T-helper 17 cell (primary cell): Measurements from ENCODE around the gene GNA14. TPM values are rescaled to one million over a fixed set of nuclear protein-coding genes. Genes with fewer than 3 reads are reported as not detected.

Experiments
- ATAC-seq: fragments of 150-1000 bp; cut with Tn5 transposase; 2 replicates; pipeline ENCODE4 v1.10.0; 2021; ENCODE audit warnings: mild to moderate bottlenecking, moderate library complexity
- DNase-seq, 3 donors: peaks; one replicate each; pipeline versions ENCODE4 v3.0.0 to v3.0.0-alpha.2; 2020 to 2021
- H3K9me3 ChIP-seq: one replicate; pipeline ENCODE4 v1.7.0; 2013; ENCODE audit warnings: low read length, mild to moderate bottlenecking; ENCODE audit not compliant: control insufficient read depth, poor library complexity, severe bottlenecking
- H3K27ac Mint-ChIP-seq: one replicate; pipeline ENCODE4 v1.8.0; 2022; ENCODE audit warnings: mild to moderate bottlenecking, moderate library complexity, mixed read lengths
- H3K27me3 Mint-ChIP-seq: one replicate; pipeline ENCODE4 v1.8.0; 2022; ENCODE audit warnings: mixed read lengths
- H3K36me3 Mint-ChIP-seq: one replicate; pipeline ENCODE4 v1.8.0; 2022; ENCODE audit warnings: low read depth, mixed read lengths
- H3K4me1 Mint-ChIP-seq: one replicate; pipeline ENCODE4 v1.8.0; 2022; ENCODE audit warnings: mild to moderate bottlenecking, mixed read lengths
- H3K4me3 Mint-ChIP-seq: one replicate; pipeline ENCODE4 v1.8.0; 2022; ENCODE audit warnings: mild to moderate bottlenecking, moderate library complexity, mixed read lengths
- total RNA-seq, 4 donors: library from RNA in 2 of 4; stranded (reverse) in 2 of 4; gene quantifications; one replicate each; pipeline ENCODE4 v1.2.3 and lab custom pipeline; 2022 to 2026

GNA14 gene
- total RNA-seq, 2 donors from 2014 or later: not detected

- H3K27me3 Mint-ChIP-seq: no peaks in the 10 kb centered on the region
Observed at GRCh38 chr9:77392328-77392727, 255.8 kb downstream of the GNA14 start.

GRCh38 chr9:77391834-77392233 lies 256.3 kb downstream of the GNA14 start:
- Mint-ChIP-seq H3K4me1 (no peaks in the 10 kb centered on the region), H3K36me3 (peaks cover 2% of the 10 kb centered on the region), H3K27me3 (no peaks in the 10 kb centered on the region), H3K27ac (no peak overlapping the region), H3K4me3 (no peak overlapping the region)
- ATAC-seq: no peak
- H3K9me3 ChIP-seq: no peaks in the 10 kb centered on the region
- no peak for DNase-seq

More at GRCh38 chr9:77392328-77392727, 255.8 kb downstream of the GNA14 start:
- Mint-ChIP-seq H3K4me3 (no peak overlapping the region), H3K4me1 (no peaks in the 10 kb centered on the region), H3K36me3 (peaks cover 2% of the 10 kb centered on the region), H3K27ac (no peak overlapping the region)
- DNase-seq: no peak
- H3K9me3 ChIP-seq: no peaks in the 10 kb centered on the region
- no peak for ATAC-seq

- Mint-ChIP-seq H3K27me3 (no peaks in the 10 kb centered on the region), H3K4me1 (no peaks in the 10 kb centered on the region), H3K27ac (no peak overlapping the region), H3K36me3 (peaks cover 2% of the 10 kb centered on the region), H3K4me3 (no peak overlapping the region)
- no peak for DNase-seq
- no peaks in the 10 kb centered on the region for H3K9me3 ChIP-seq
- no peak for ATAC-seq
Observed at GRCh38 chr9:77386187-77386586, 261.9 kb downstream of the GNA14 start.

GRCh38 chr9:77384406-77384805 lies 263.7 kb downstream of the GNA14 start:
- DNase-seq: no peak
- H3K27ac Mint-ChIP-seq: no peak overlapping the region
- H3K4me1 Mint-ChIP-seq: no peaks in the 10 kb centered on the region
- H3K27me3 Mint-ChIP-seq: no peaks in the 10 kb centered on the region
- no peak overlapping the region for H3K4me3 Mint-ChIP-seq
- ATAC-seq: no peak
- H3K36me3 Mint-ChIP-seq: no peaks in the 10 kb centered on the region
- no peaks in the 10 kb centered on the region for H3K9me3 ChIP-seq

GRCh38 chr9:77375956-77376532 lies 272.1 kb downstream of the GNA14 start:
- H3K27ac Mint-ChIP-seq: no peak overlapping the region
- no peak overlapping the region for H3K4me3 Mint-ChIP-seq
- no peaks in the 10 kb centered on the region for H3K9me3 ChIP-seq
- ATAC-seq: no peak
- no peaks in the 10 kb centered on the region for H3K4me1 Mint-ChIP-seq
- no peaks in the 10 kb centered on the region for H3K27me3 Mint-ChIP-seq
- H3K36me3 Mint-ChIP-seq: peaks cover 2% of the 10 kb centered on the region
- no peak for DNase-seq

- no peak for ATAC-seq
- Mint-ChIP-seq H3K4me3 (no peak overlapping the region), H3K36me3 (peaks cover 11% of the 10 kb centered on the region), H3K27ac (no peak overlapping the region), H3K4me1 (no peaks in the 10 kb centered on the region), H3K27me3 (no peaks in the 10 kb centered on the region)
- no peaks in the 10 kb centered on the region for H3K9me3 ChIP-seq
- DNase-seq: no peak
Observed at GRCh38 chr9:77374266-77374665, 273.9 kb downstream of the GNA14 start.
